ENCODE results near the gene METTL9.

Gene METTL9

GRCh38 chr16:21650521-21650920, 51.1 kb downstream of the METTL9 start:
- no peak overlapping the region for H3K27ac ChIP-seq
- no peak for TF ChIP-seq ZFX (IDR thresholded peaks at IDR 0.05; ENCODE audit: borderline replicate concordance)
- TF ChIP-seq CTCF (IDR thresholded peaks at IDR 0.05) = no peak

GRCh38 chr16:21651515-21651914, 52.1 kb downstream of the METTL9 start:
- H3K27ac ChIP-seq = no peak overlapping the region
- TF ChIP-seq ZFX (IDR thresholded peaks at IDR 0.05; ENCODE audit: borderline replicate concordance) (no peak), CTCF (IDR thresholded peaks at IDR 0.05) (no peak)

- TF ChIP-seq ZFX (IDR thresholded peaks at IDR 0.05; ENCODE audit: borderline replicate concordance) (no peak), CTCF (IDR thresholded peaks at IDR 0.05) (no peak)
- H3K27ac ChIP-seq = no peak within 1 kb of the TSS
These were observed 53.1 kb downstream of the METTL9 start, which contains the start of gene IGSF6 for GRCh38 chr16:21652453-21652852. Gene IGSF6 (minus strand): TSS chr16:21652608. CDS start chr16:21652598, 10 bp downstream.

GRCh38 chr16:21653571-21653970, 54.2 kb downstream of the METTL9 start:
- no peak overlapping the region for H3K27ac ChIP-seq
- TF ChIP-seq CTCF (IDR thresholded peaks at IDR 0.05) (no peak), ZFX (IDR thresholded peaks at IDR 0.05; ENCODE audit: borderline replicate concordance) (no peak)

- TF ChIP-seq CTCF (IDR thresholded peaks at IDR 0.05) = no peak
- TF ChIP-seq ZFX (IDR thresholded peaks at IDR 0.05; ENCODE audit: borderline replicate concordance) = no peak
- H3K27ac ChIP-seq = no peak overlapping the region
These were observed 55.1 kb downstream of the METTL9 start for GRCh38 chr16:21654466-21654865.

GRCh38 chr16:21654881-21655280, 55.5 kb downstream of the METTL9 start:
- no peak overlapping the region for H3K27ac ChIP-seq
- TF ChIP-seq ZFX (IDR thresholded peaks at IDR 0.05; ENCODE audit: borderline replicate concordance) (no peak), CTCF (IDR thresholded peaks at IDR 0.05) (no peak)

GRCh38 chr16:21656795-21657768, 57.7 kb downstream of the METTL9 start:
- H3K27ac ChIP-seq = no peak overlapping the region

More at GRCh38 chr16:21656795-21657768, 57.7 kb downstream of the METTL9 start:
- TF ChIP-seq CTCF (IDR thresholded peaks at IDR 0.05) (peak; percentile 87), ZFX (IDR thresholded peaks at IDR 0.05; ENCODE audit: borderline replicate concordance) (no peak)
